Measurements from ENCODE around the gene RICTOR. TPM values are rescaled to one million over a fixed set of nuclear protein-coding genes. Genes with fewer than 3 reads are reported as not detected.

Gene RICTOR
- polyA plus RNA-seq, 1 donor from 2014 or later = 12.9 TPM

- H3F3A ChIP-seq (ENCODE audit: insufficient read depth, low read length, poor library complexity, severe bottlenecking) = no peaks in the 10 kb centered on the region
- H3K36me3 ChIP-seq (ENCODE audit: insufficient read depth, low read length) = no peaks in the 10 kb centered on the region
- H3K27me3 ChIP-seq (ENCODE audit: insufficient read depth, low read depth, low read length) = no peaks in the 10 kb centered on the region
- no peak overlapping the region for H3K4me3 ChIP-seq (ENCODE audit: low read length)
- H3K9ac ChIP-seq (ENCODE audit: low read length) = no peak overlapping the region
- no peak overlapping the region for H3K27ac ChIP-seq (ENCODE audit: low read length)
- no peaks in the 10 kb centered on the region for H4K20me1 ChIP-seq (ENCODE audit: insufficient read depth)
- H2AFZ ChIP-seq (ENCODE audit: low read depth, low read length) = no peak overlapping the region
- TF ChIP-seq RAD21 (conservative IDR thresholded peaks at IDR 0.05) (no peak), MXI1 (conservative IDR thresholded peaks at IDR 0.05; ENCODE audit: poor library complexity, severe bottlenecking) (no peak), SMC3 (conservative IDR thresholded peaks at IDR 0.05; ENCODE audit: poor library complexity) (no peak), CTCF (IDR thresholded peaks at IDR 0.05; ENCODE audit: poor library complexity, severe bottlenecking) (no peak), EZH2 (IDR thresholded peaks at IDR 0.05; ENCODE audit: borderline replicate concordance, insufficient read depth, low read length, poor library complexity, severe bottlenecking) (no peak), EP300 (conservative IDR thresholded peaks at IDR 0.05; ENCODE audit: poor library complexity, severe bottlenecking) (no peak)
- no peaks in the 10 kb centered on the region for H3K9me3 ChIP-seq (ENCODE audit: low read length)
- no peaks in the 10 kb centered on the region for H3K9me2 ChIP-seq (ENCODE audit: insufficient read depth, low read length)
- H3K79me2 ChIP-seq (replicated peaks; ENCODE audit: insufficient read depth, low read length) = no peaks in the 10 kb centered on the region
- no peak overlapping the region for H3K4me2 ChIP-seq (ENCODE audit: low read length)
Measured at GRCh38 chr5:38925154-38925925, 148.9 kb downstream of the RICTOR start.

- TF ChIP-seq MXI1 (conservative IDR thresholded peaks at IDR 0.05; ENCODE audit: poor library complexity, severe bottlenecking) = no peak
- no peak for TF ChIP-seq POLR2AphosphoS5 (IDR thresholded peaks at IDR 0.05)
- TF ChIP-seq EZH2 (IDR thresholded peaks at IDR 0.05; ENCODE audit: borderline replicate concordance, insufficient read depth, low read length, poor library complexity, severe bottlenecking) = no peak
- TF ChIP-seq, protein P1, sequence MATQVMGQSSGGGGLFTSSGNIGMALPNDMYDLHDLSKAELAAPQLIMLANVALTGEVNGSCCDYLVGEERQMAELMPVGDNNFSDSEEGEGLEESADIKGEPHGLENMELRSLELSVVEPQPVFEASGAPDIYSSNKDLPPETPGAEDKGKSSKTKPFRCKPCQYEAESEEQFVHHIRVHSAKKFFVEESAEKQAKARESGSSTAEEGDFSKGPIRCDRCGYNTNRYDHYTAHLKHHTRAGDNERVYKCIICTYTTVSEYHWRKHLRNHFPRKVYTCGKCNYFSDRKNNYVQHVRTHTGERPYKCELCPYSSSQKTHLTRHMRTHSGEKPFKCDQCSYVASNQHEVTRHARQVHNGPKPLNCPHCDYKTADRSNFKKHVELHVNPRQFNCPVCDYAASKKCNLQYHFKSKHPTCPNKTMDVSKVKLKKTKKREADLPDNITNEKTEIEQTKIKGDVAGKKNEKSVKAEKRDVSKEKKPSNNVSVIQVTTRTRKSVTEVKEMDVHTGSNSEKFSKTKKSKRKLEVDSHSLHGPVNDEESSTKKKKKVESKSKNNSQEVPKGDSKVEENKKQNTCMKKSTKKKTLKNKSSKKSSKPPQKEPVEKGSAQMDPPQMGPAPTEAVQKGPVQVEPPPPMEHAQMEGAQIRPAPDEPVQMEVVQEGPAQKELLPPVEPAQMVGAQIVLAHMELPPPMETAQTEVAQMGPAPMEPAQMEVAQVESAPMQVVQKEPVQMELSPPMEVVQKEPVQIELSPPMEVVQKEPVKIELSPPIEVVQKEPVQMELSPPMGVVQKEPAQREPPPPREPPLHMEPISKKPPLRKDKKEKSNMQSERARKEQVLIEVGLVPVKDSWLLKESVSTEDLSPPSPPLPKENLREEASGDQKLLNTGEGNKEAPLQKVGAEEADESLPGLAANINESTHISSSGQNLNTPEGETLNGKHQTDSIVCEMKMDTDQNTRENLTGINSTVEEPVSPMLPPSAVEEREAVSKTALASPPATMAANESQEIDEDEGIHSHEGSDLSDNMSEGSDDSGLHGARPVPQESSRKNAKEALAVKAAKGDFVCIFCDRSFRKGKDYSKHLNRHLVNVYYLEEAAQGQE (IDR thresholded peaks at IDR 0.05; ENCODE audit: borderline replicate concordance) = no peak
- TF ChIP-seq CTCF (IDR thresholded peaks at IDR 0.05; ENCODE audit: poor library complexity, severe bottlenecking) = no peak
- TF ChIP-seq TAF1 (IDR thresholded peaks at IDR 0.05; ENCODE audit: low read depth) = no peak
- TF ChIP-seq EP300 (conservative IDR thresholded peaks at IDR 0.05; ENCODE audit: poor library complexity, severe bottlenecking) = no peak
- no peak for TF ChIP-seq RAD21 (conservative IDR thresholded peaks at IDR 0.05)
- TF ChIP-seq SMC3 (conservative IDR thresholded peaks at IDR 0.05; ENCODE audit: poor library complexity) = no peak
- H3K9me3 ChIP-seq (ENCODE audit: low read length) = no peaks in the 10 kb centered on the region
- H3K36me3 ChIP-seq (ENCODE audit: insufficient read depth, low read length) = no peaks in the 10 kb centered on the region
- H3F3A ChIP-seq (ENCODE audit: insufficient read depth, low read length, poor library complexity, severe bottlenecking) = no peaks in the 10 kb centered on the region
- no peak overlapping the region for H3K9ac ChIP-seq (ENCODE audit: low read length)
- H3K79me2 ChIP-seq (replicated peaks; ENCODE audit: insufficient read depth, low read length) = no peaks in the 10 kb centered on the region
- H3K27me3 ChIP-seq (ENCODE audit: insufficient read depth, low read depth, low read length) = no peaks in the 10 kb centered on the region
- H2AFZ ChIP-seq (ENCODE audit: low read depth, low read length) = no peak overlapping the region
- no peaks in the 10 kb centered on the region for H3K9me2 ChIP-seq (ENCODE audit: insufficient read depth, low read length)
- no peaks in the 10 kb centered on the region for H4K20me1 ChIP-seq (ENCODE audit: insufficient read depth)
- H3K4me2 ChIP-seq (ENCODE audit: low read length) = no peak overlapping the region
- no peak overlapping the region for H3K27ac ChIP-seq (ENCODE audit: low read length)
- H3K4me3 ChIP-seq (ENCODE audit: low read length) = no peak overlapping the region
Measured at GRCh38 chr5:38923661-38924451, 150.3 kb downstream of the RICTOR start.

Measured in neural cell (in vitro differentiated cells).